H9 (cell line): ENCODE measurements around the gene ZNF423. TPM values are rescaled to one million over a fixed set of nuclear protein-coding genes. Genes with fewer than 3 reads are reported as not detected.

Experiments
- DNase-seq: peaks from one replicate; pipeline ENCODE4 v3.0.0-alpha.2; 2017
- H2AFZ ChIP-seq: one replicate; pipeline ENCODE4 v1.6.1; 2013; ENCODE audit warnings: mild to moderate bottlenecking, low read length, control low read depth, moderate library complexity
- H2AK5ac ChIP-seq: 2 replicates; pipeline ENCODE4 v1.6.1; 2013; ENCODE audit warnings: low read length, control low read depth, mixed read lengths; ENCODE audit not compliant: insufficient read length
- H2BK120ac ChIP-seq: one replicate; pipeline ENCODE4 v1.6.1; 2013; ENCODE audit warnings: low read depth, mild to moderate bottlenecking, low read length, control low read depth, inconsistent platforms; ENCODE audit not compliant: poor library complexity, severe bottlenecking
- H2BK12ac ChIP-seq: 2 replicates; pipeline ENCODE4 v1.6.1; 2013; ENCODE audit warnings: low read length, control low read depth, mixed read lengths, low read depth; ENCODE audit not compliant: insufficient read length
- H2BK15ac ChIP-seq: 2 replicates; pipeline ENCODE4 v1.6.1; 2013; ENCODE audit warnings: low read depth, low read length, control low read depth
- H2BK20ac ChIP-seq: one replicate; pipeline ENCODE4 v1.6.1; 2013; ENCODE audit warnings: low read depth, mild to moderate bottlenecking, low read length, control low read depth, inconsistent platforms; ENCODE audit not compliant: poor library complexity, severe bottlenecking
- H2BK5ac ChIP-seq: 2 replicates; pipeline ENCODE4 v1.6.1; 2013; ENCODE audit warnings: low read length, control low read depth, mixed read lengths; ENCODE audit not compliant: insufficient read length
- H3K14ac ChIP-seq: 2 replicates; pipeline ENCODE4 v1.6.1; 2013; ENCODE audit warnings: low read length, control low read depth; ENCODE audit not compliant: insufficient read depth
- H3K18ac ChIP-seq: 2 replicates; pipeline ENCODE4 v1.6.1; 2013; ENCODE audit warnings: low read depth, mild to moderate bottlenecking, mixed read lengths, low read length, control low read depth; ENCODE audit not compliant: insufficient read length
- H3K23ac ChIP-seq: 2 replicates; pipeline ENCODE4 v1.6.1; 2013; ENCODE audit warnings: low read length, control low read depth, mixed read lengths, low read depth; ENCODE audit not compliant: insufficient read length
- H3K23me2 ChIP-seq: 2 replicates; pipeline ENCODE4 v1.6.1; 2013; ENCODE audit warnings: low read depth, mild to moderate bottlenecking, mixed read lengths, low read length, control low read depth; ENCODE audit not compliant: insufficient read length, poor library complexity, severe bottlenecking
- H3K27ac ChIP-seq: 2 replicates; pipeline ENCODE4 v1.5.1; 2013; ENCODE audit warnings: low read length, control low read depth, mixed read lengths, low read depth; ENCODE audit not compliant: insufficient read length
- H3K27me3 ChIP-seq: 2 replicates; pipeline ENCODE4 v1.6.1; 2013; ENCODE audit warnings: low read length, control low read depth, inconsistent platforms; ENCODE audit not compliant: insufficient read depth
- H3K4ac ChIP-seq: 2 replicates; pipeline ENCODE4 v1.6.1; 2013; ENCODE audit warnings: low read depth, mild to moderate bottlenecking, control low read depth, inconsistent platforms, low read length, moderate library complexity
- H3K4me1 ChIP-seq: 2 replicates; pipeline ENCODE4 v1.6.1; 2013; ENCODE audit warnings: low read length, control low read depth, inconsistent platforms; ENCODE audit not compliant: insufficient read depth
- H3K4me2 ChIP-seq: 2 replicates; pipeline ENCODE4 v1.6.1; 2013; ENCODE audit warnings: low read length, control low read depth, mixed read lengths; ENCODE audit not compliant: insufficient read length, insufficient read depth
- H3K56ac ChIP-seq: 2 replicates; pipeline ENCODE4 v1.6.1; 2013; ENCODE audit warnings: low read depth, mild to moderate bottlenecking, mixed read lengths, low read length, control low read depth; ENCODE audit not compliant: insufficient read length
- H3K79me1 ChIP-seq: 2 replicates; pipeline ENCODE4 v1.6.1; 2013; ENCODE audit warnings: low read depth, mild to moderate bottlenecking, moderate library complexity, low read length, control low read depth, inconsistent platforms; ENCODE audit not compliant: insufficient read depth, poor library complexity, severe bottlenecking
- H3K79me2 ChIP-seq: 2 replicates; pipeline ENCODE4 v1.6.1; 2013; ENCODE audit warnings: low read length, control low read depth, inconsistent platforms; ENCODE audit not compliant: insufficient read depth
- H3K9ac ChIP-seq: 2 replicates; pipeline ENCODE4 v1.6.1; 2013; ENCODE audit warnings: low read length, control low read depth, mixed read lengths; ENCODE audit not compliant: insufficient read length; ENCODE audit errors: extremely low read depth
- H3K9me3 ChIP-seq: one replicate; pipeline ENCODE4 v1.6.1; 2013; ENCODE audit warnings: low read depth, low read length, inconsistent platforms; ENCODE audit not compliant: control insufficient read depth
- H3T11ph ChIP-seq: one replicate; pipeline ENCODE4 v1.6.1; 2013; ENCODE audit warnings: mild to moderate bottlenecking, low read length, control low read depth, inconsistent platforms
- H4K20me1 ChIP-seq: one replicate; pipeline ENCODE4 v1.6.1; 2013; ENCODE audit not compliant: control insufficient read depth, insufficient read length, insufficient read depth
- H4K5ac ChIP-seq: 2 replicates; pipeline ENCODE4 v1.6.1; 2013; ENCODE audit warnings: low read depth, mild to moderate bottlenecking, mixed read lengths, low read length, control low read depth; ENCODE audit not compliant: insufficient read length
- H4K8ac ChIP-seq: replicated peaks from 2 replicates; pipeline ENCODE4 v1.6.1; 2013; ENCODE audit warnings: low read length, control low read depth, mixed read lengths, low read depth; ENCODE audit not compliant: insufficient read length
- H4K91ac ChIP-seq: 2 replicates; pipeline ENCODE4 v1.6.1; 2013; ENCODE audit warnings: low read depth, mild to moderate bottlenecking, moderate library complexity, mixed read lengths, low read length, control low read depth; ENCODE audit not compliant: insufficient read length
- H3K27ac Mint-ChIP-seq, 3 experiments: 2 replicates in 2 of 3; 3 replicates in 1 of 3; pipeline ENCODE4 v1.8.0; 2020 to 2021; ENCODE audit warnings: mixed read lengths in 3 of 3, mild to moderate bottlenecking in 1 of 3, moderate library complexity in 1 of 3
- H3K27me3 Mint-ChIP-seq: 2 replicates; pipeline ENCODE4 v1.8.0; 2021; ENCODE audit warnings: low read depth, mild to moderate bottlenecking, moderate library complexity, mixed read lengths
- H3K36me3 Mint-ChIP-seq, 3 experiments: 2 replicates in 2 of 3; 3 replicates in 1 of 3; pipeline ENCODE4 v1.8.0; 2020 to 2021; ENCODE audit warnings: low read depth in 3 of 3, mixed read lengths in 3 of 3; ENCODE audit not compliant: insufficient read depth in 1 of 3
- H3K4me1 Mint-ChIP-seq, 2 experiments: 2 replicates each; pipeline ENCODE4 v1.8.0; 2020; ENCODE audit warnings: mixed read lengths in 2 of 2
- H3K4me3 Mint-ChIP-seq, 2 experiments: 2 replicates in 1 of 2; 3 replicates in 1 of 2; pipeline ENCODE4 v1.8.0; 2020 to 2021; ENCODE audit warnings: mild to moderate bottlenecking in 2 of 2, mixed read lengths in 2 of 2, moderate library complexity in 1 of 2
- H3K9me3 Mint-ChIP-seq, 2 experiments: 2 replicates in 1 of 2; 3 replicates in 1 of 2; pipeline ENCODE4 v1.8.0; 2020; ENCODE audit warnings: mild to moderate bottlenecking in 2 of 2, mixed read lengths in 2 of 2, moderate library complexity in 1 of 2
- WGBS: extraction: QIAGEN DNeasy Blood & Tissue Kit; methylation state at CpG from one replicate; pipeline ENCODE4 v1.1.7; 2013; ENCODE audit warnings: missing lambda C conversion rate, low lambda C conversion rate, mixed read lengths; ENCODE audit not compliant: insufficient read length; ENCODE audit errors: extremely low coverage; 5-methylcytosine and 5-hydroxymethylcytosine counted together
- total RNA-seq: library from RNA; stranded (reverse); gene quantifications from 2 replicates; pipeline ENCODE4 v1.2.1, GENCODE V29; 2021
- TF ChIP-seq, protein P1 (sequence below): fragments of 200-600 bp; sonication (generic); conservative IDR thresholded peaks from 3 replicates; pipeline ENCODE4 v1.8.0; 2021; ENCODE audit warnings: antibody characterized with exemption, mild to moderate bottlenecking

The ZNF423 gene
- total RNA-seq, 1 experiment from 2014 or later, result 51.5 TPM

DNA sequence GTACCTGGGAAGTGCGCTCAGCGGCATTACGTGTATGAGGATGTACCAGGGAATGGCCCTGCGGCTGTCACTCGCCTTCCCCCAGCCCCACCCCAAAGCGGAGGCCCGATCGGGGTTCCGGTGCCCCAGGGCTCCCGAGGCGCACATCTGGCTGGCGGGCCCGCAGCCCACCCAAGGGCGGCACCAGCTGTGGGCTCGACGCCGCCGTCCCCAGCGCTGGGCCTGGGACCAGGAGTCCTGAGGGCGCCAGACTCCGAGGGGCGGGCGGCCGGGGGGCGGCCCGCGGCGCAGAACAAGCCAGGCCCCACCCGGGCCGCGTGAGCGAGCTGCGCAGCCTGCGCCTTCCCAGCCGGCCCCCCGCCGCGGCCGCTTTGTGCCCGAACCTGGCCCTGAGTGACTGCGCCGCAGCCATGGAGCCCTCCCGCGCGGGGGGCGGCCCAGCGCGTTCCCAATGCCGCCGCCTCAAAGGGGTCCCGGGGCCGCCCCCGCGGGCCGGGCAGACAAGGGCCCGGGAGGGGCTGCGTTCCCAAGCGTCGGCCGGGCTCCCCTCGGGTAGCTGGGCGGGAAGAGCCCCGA lies 17.4 kb downstream of the ZNF423 start:
- peaks cover 6% of the 10 kb centered on the region for H3K23me2 ChIP-seq
- no peaks in the 10 kb centered on the region for H4K20me1 ChIP-seq
- no peak overlapping the region for H2BK12ac ChIP-seq
- H2BK5ac ChIP-seq, result no peak overlapping the region
- peaks cover 17% of the 10 kb centered on the region; the same call in 1 of the 2 replicates for H3K79me2 ChIP-seq
- no peak overlapping the region for H3K9ac ChIP-seq
- no peak overlapping the region for H2BK120ac ChIP-seq
- no peak overlapping the region for H4K8ac ChIP-seq
- H3K27ac ChIP-seq, result no peak overlapping the region
- H3K4me1 ChIP-seq, result peaks cover 10% of the 10 kb centered on the region; the same call in 1 of the 2 replicates
- no CpG with 5 or more reads among the region's 63 CpGs for WGBS
- no peaks in the 10 kb centered on the region for H3K27me3 ChIP-seq
- Mint-ChIP-seq H3K9me3 (no peaks in the 10 kb centered on the region), H3K4me1 (peaks cover 68 to 77% of the 10 kb centered on the region in 2 experiments), H3K27me3 (no peaks in the 10 kb centered on the region; the same call in 1 of the 2 replicates), H3K36me3 (no peaks in the 10 kb centered on the region; a peak in 2 of 7 replicates), H3K27ac (no peak overlapping the region; a peak in 1 of 7 replicates), H3K4me3 (peak overlapping the region; percentile 10 to 56; a peak in 3 of 5 replicates)
- no peak overlapping the region for H2AFZ ChIP-seq
- no peak overlapping the region for H3K56ac ChIP-seq
- no peak overlapping the region for H3K18ac ChIP-seq
- H3K14ac ChIP-seq, result peak overlapping the region; percentile 21; the same call in 1 of the 2 replicates
- peak overlapping the region; percentile 45 for H3K4me2 ChIP-seq
- H3K4ac ChIP-seq, result no peak overlapping the region
- H4K5ac ChIP-seq, result no peak overlapping the region
- H2BK15ac ChIP-seq, result no peak overlapping the region
- H3K79me1 ChIP-seq, result peaks cover 3% of the 10 kb centered on the region
- no peaks in the 10 kb centered on the region for H3K9me3 ChIP-seq
- TF ChIP-seq, protein P1, sequence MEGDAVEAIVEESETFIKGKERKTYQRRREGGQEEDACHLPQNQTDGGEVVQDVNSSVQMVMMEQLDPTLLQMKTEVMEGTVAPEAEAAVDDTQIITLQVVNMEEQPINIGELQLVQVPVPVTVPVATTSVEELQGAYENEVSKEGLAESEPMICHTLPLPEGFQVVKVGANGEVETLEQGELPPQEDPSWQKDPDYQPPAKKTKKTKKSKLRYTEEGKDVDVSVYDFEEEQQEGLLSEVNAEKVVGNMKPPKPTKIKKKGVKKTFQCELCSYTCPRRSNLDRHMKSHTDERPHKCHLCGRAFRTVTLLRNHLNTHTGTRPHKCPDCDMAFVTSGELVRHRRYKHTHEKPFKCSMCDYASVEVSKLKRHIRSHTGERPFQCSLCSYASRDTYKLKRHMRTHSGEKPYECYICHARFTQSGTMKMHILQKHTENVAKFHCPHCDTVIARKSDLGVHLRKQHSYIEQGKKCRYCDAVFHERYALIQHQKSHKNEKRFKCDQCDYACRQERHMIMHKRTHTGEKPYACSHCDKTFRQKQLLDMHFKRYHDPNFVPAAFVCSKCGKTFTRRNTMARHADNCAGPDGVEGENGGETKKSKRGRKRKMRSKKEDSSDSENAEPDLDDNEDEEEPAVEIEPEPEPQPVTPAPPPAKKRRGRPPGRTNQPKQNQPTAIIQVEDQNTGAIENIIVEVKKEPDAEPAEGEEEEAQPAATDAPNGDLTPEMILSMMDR, result no peak
- H4K91ac ChIP-seq, result no peak overlapping the region
- no peak overlapping the region for H2BK20ac ChIP-seq
- H3T11ph ChIP-seq, result no peak overlapping the region
- DNase-seq, result no peak
- H2AK5ac ChIP-seq, result no peak overlapping the region
- no peak overlapping the region for H3K23ac ChIP-seq
